ENCODE data around the gene ANKLE2. TPM values are rescaled to one million over a fixed set of nuclear protein-coding genes. Genes with fewer than 3 reads are reported as not detected.

The ANKLE2 gene
- total and polyA plus RNA-seq, 4 donors, result 8.4 to 24.1 (median 15.4) TPM

- WGBS, result 98% methylated on average over 15 of the region's 15 CpGs
- no peak for TF ChIP-seq HNF4A (conservative IDR thresholded peaks at IDR 0.05)
- no peak for TF ChIP-seq FOXA2 (IDR thresholded peaks at IDR 0.05)
- no peak for TF ChIP-seq REST (IDR thresholded peaks at IDR 0.05)
- TF ChIP-seq GABPA (IDR thresholded peaks at IDR 0.05 in 1 of 2, conservative IDR thresholded peaks at IDR 0.05 in 1 of 2), result no peak
- TF ChIP-seq, protein P1, sequence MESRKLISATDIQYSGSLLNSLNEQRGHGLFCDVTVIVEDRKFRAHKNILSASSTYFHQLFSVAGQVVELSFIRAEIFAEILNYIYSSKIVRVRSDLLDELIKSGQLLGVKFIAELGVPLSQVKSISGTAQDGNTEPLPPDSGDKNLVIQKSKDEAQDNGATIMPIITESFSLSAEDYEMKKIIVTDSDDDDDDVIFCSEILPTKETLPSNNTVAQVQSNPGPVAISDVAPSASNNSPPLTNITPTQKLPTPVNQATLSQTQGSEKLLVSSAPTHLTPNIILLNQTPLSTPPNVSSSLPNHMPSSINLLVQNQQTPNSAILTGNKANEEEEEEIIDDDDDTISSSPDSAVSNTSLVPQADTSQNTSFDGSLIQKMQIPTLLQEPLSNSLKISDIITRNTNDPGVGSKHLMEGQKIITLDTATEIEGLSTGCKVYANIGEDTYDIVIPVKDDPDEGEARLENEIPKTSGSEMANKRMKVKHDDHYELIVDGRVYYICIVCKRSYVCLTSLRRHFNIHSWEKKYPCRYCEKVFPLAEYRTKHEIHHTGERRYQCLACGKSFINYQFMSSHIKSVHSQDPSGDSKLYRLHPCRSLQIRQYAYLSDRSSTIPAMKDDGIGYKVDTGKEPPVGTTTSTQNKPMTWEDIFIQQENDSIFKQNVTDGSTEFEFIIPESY (IDR thresholded peaks at IDR 0.05), result no peak
- TF ChIP-seq MAX (IDR thresholded peaks at IDR 0.05), result no peak
- TF ChIP-seq HNF4G (IDR thresholded peaks at IDR 0.05), result no peak
- TF ChIP-seq, protein P2, sequence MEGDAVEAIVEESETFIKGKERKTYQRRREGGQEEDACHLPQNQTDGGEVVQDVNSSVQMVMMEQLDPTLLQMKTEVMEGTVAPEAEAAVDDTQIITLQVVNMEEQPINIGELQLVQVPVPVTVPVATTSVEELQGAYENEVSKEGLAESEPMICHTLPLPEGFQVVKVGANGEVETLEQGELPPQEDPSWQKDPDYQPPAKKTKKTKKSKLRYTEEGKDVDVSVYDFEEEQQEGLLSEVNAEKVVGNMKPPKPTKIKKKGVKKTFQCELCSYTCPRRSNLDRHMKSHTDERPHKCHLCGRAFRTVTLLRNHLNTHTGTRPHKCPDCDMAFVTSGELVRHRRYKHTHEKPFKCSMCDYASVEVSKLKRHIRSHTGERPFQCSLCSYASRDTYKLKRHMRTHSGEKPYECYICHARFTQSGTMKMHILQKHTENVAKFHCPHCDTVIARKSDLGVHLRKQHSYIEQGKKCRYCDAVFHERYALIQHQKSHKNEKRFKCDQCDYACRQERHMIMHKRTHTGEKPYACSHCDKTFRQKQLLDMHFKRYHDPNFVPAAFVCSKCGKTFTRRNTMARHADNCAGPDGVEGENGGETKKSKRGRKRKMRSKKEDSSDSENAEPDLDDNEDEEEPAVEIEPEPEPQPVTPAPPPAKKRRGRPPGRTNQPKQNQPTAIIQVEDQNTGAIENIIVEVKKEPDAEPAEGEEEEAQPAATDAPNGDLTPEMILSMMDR (IDR thresholded peaks at IDR 0.05; ENCODE audit: low read depth, low read length, missing input control), result no peak
- no peak for TF ChIP-seq SP1 (IDR thresholded peaks at IDR 0.05)
- TF ChIP-seq TAF1 (conservative IDR thresholded peaks at IDR 0.05), result no peak
- no peak for TF ChIP-seq RXRA (IDR thresholded peaks at IDR 0.05)
- TF ChIP-seq RAD21 (IDR thresholded peaks at IDR 0.05), result no peak
- TF ChIP-seq YY1 (IDR thresholded peaks at IDR 0.05), result no peak
- TF ChIP-seq, protein P3, sequence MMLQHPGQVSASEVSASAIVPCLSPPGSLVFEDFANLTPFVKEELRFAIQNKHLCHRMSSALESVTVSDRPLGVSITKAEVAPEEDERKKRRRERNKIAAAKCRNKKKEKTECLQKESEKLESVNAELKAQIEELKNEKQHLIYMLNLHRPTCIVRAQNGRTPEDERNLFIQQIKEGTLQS (IDR thresholded peaks at IDR 0.05), result no peak
- H3K27me3 ChIP-seq (ENCODE audit: control insufficient read depth in 4 of 4, insufficient read depth in 4 of 4, low read length in 3 of 4), result no peaks in the 10 kb centered on the region
- no peaks in the 10 kb centered on the region for H3K9me3 ChIP-seq (ENCODE audit: control insufficient read depth in 4 of 4, low read length in 3 of 4)
- DNase-seq (ENCODE audit: low spot score), result no peak
- no peak overlapping the region for H3K9ac ChIP-seq (ENCODE audit: low read depth in 1 of 2, low read length in 2 of 2)
- H3K4me3 ChIP-seq (ENCODE audit: low read depth in 1 of 3, low read length in 3 of 3), result no peak overlapping the region
- peaks cover 19 to 85% (median 61%) of the 10 kb centered on the region in 4 donors for H3K36me3 ChIP-seq (ENCODE audit: control insufficient read depth in 4 of 4, insufficient read depth in 3 of 4, low read depth in 1 of 4, low read length in 3 of 4)
- no peaks in the 10 kb centered on the region for H3K4me1 ChIP-seq (ENCODE audit: control insufficient read depth in 4 of 4, insufficient read depth in 4 of 4, low read length in 3 of 4)
- H3K27ac ChIP-seq (ENCODE audit: low read depth in 1 of 2, low read length in 2 of 2), result no peak overlapping the region
These were observed 24.7 kb downstream of the ANKLE2 start for GRCh38 chr12:132736913-132737312.

DNA sequence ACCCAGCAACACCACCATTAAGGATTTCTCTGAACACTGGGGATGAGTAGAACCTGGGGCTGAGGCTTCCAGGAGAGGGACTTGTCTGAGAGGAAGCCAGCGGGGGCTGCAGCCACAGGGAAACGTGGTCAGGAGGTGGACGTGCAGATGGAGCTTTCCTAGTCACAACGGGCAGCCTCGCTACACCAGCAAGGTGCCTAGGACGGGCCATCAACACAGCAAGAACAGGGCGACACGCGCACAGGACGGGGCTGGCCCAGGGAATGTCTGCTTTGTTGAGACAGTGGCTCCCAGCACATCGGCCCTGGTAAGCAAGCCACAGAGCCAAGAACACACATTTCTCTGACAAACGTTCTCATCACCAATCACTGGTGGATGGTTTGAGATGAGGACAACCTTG, 25.3 kb downstream of the ANKLE2 start:
- TF ChIP-seq RAD21 (IDR thresholded peaks at IDR 0.05) (no peak), HNF4G (IDR thresholded peaks at IDR 0.05) (no peak), YY1 (IDR thresholded peaks at IDR 0.05) (no peak), NR2F2 (IDR thresholded peaks at IDR 0.05) (no peak), GABPA (IDR thresholded peaks at IDR 0.05 in 1 of 2, conservative IDR thresholded peaks at IDR 0.05 in 1 of 2) (no peak), FOXA1 (IDR thresholded peaks at IDR 0.05) (no peak), FOXA2 (IDR thresholded peaks at IDR 0.05) (no peak)
- TF ChIP-seq, protein P1 (IDR thresholded peaks at IDR 0.05), result no peak
- 96% methylated on average over 12 of the region's 12 CpGs for WGBS
- Histone ChIP-seq H3K27ac (ENCODE audit: low read depth in 1 of 2, low read length in 2 of 2) (no peak overlapping the region), H3K9me3 (ENCODE audit: control insufficient read depth in 4 of 4, low read length in 3 of 4) (no peaks in the 10 kb centered on the region), H3K4me3 (ENCODE audit: low read depth in 1 of 3, low read length in 3 of 3) (no peak overlapping the region), H3K4me1 (ENCODE audit: control insufficient read depth in 4 of 4, insufficient read depth in 4 of 4, low read length in 3 of 4) (no peaks in the 10 kb centered on the region), H3K36me3 (ENCODE audit: control insufficient read depth in 4 of 4, insufficient read depth in 3 of 4, low read depth in 1 of 4, low read length in 3 of 4) (peaks cover 19 to 87% (median 59%) of the 10 kb centered on the region in 4 donors), H3K9ac (ENCODE audit: low read depth in 1 of 2, low read length in 2 of 2) (no peak overlapping the region), H3K27me3 (ENCODE audit: control insufficient read depth in 4 of 4, insufficient read depth in 4 of 4, low read length in 3 of 4) (no peaks in the 10 kb centered on the region)
- no peak for DNase-seq (ENCODE audit: low spot score)
